Measurements from ENCODE around the gene CFAP107.

DNA sequence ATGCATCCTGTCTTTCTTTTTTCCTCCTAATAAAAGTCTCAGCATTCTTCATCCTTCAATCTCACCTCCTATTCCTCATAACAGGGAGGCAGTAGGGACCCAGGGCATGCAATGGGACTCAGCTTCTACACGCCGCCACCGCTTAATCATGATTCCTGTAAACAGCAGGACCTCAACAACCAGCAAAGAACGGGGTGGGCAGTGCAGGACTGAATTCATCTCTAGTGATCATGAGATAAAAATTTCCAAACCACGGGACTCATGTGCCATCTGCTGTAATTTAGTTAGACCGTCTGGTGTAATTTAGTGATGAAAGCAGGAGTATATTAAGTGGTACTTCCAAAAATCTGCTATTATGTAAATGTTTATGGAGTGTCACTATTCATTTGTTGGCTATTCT lies 32.9 kb downstream of the CFAP107 start:
- TF ChIP-seq, protein P1, sequence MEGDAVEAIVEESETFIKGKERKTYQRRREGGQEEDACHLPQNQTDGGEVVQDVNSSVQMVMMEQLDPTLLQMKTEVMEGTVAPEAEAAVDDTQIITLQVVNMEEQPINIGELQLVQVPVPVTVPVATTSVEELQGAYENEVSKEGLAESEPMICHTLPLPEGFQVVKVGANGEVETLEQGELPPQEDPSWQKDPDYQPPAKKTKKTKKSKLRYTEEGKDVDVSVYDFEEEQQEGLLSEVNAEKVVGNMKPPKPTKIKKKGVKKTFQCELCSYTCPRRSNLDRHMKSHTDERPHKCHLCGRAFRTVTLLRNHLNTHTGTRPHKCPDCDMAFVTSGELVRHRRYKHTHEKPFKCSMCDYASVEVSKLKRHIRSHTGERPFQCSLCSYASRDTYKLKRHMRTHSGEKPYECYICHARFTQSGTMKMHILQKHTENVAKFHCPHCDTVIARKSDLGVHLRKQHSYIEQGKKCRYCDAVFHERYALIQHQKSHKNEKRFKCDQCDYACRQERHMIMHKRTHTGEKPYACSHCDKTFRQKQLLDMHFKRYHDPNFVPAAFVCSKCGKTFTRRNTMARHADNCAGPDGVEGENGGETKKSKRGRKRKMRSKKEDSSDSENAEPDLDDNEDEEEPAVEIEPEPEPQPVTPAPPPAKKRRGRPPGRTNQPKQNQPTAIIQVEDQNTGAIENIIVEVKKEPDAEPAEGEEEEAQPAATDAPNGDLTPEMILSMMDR (IDR thresholded peaks at IDR 0.05; ENCODE audit: poor library complexity) = no peak
- no peak for TF ChIP-seq EZH2 (IDR thresholded peaks at IDR 0.05; ENCODE audit: borderline replicate concordance)

Measured in hepatocyte (in vitro differentiated cells).